Fibroblast of skin of right biceps (primary cell): ENCODE measurements around the gene CFAP46.
"Not testable (repeated sequence)": the region's sequence is repeated elsewhere in the genome, so short reads cannot be mapped to it uniquely, and the experiment has no call there.

Experiments
- DNase-seq: peaks from one replicate; pipeline ENCODE4 v3.0.0-alpha.2; 2013

CFAP46 gene

GRCh38 chr10:132785723-132786475, 156.5 kb downstream of the CFAP46 start, which contains the start of gene NKX6-2:
Gene NKX6-2, minus strand, starts transcription at chr10:132786147. Its CDS starts 199 bp downstream, at chr10:132785948.
- DNase-seq: no peak

- no peak for DNase-seq
These were observed 157.3 kb downstream of the CFAP46 start for GRCh38 chr10:132784866-132785722.

- DNase-seq: no peak
These were observed 158.2 kb downstream of the CFAP46 start for GRCh38 chr10:132783940-132784865.

GRCh38 chr10:132783165-132783939, 159.0 kb downstream of the CFAP46 start:
- DNase-seq: no peak

- DNase-seq: no peak
These were observed 160.8 kb downstream of the CFAP46 start for GRCh38 chr10:132781556-132781955.

- no peak for DNase-seq
These were observed 162.0 kb downstream of the CFAP46 start for GRCh38 chr10:132780356-132780755.

- DNase-seq: no peak
These were observed 162.6 kb downstream of the CFAP46 start for GRCh38 chr10:132779549-132780294.

GRCh38 chr10:132777441-132777840, 164.9 kb downstream of the CFAP46 start:
- DNase-seq: no peak

GRCh38 chr10:132776821-132777220, 165.5 kb downstream of the CFAP46 start:
- DNase-seq: no peak

- DNase-seq: no peak
These were observed 166.2 kb downstream of the CFAP46 start for GRCh38 chr10:132776186-132776585.

GRCh38 chr10:132774902-132775863, 167.2 kb downstream of the CFAP46 start:
- peak; percentile 92 for DNase-seq

GRCh38 chr10:132774181-132774901, 168.0 kb downstream of the CFAP46 start:
- peak; percentile 9 for DNase-seq

GRCh38 chr10:132772816-132773215, 169.6 kb downstream of the CFAP46 start:
- not testable (repeated sequence) for DNase-seq

- DNase-seq: no peak
These were observed 172.0 kb downstream of the CFAP46 start for GRCh38 chr10:132770061-132771021.

GRCh38 chr10:132768346-132769248, 173.8 kb downstream of the CFAP46 start:
- no peak for DNase-seq

GRCh38 chr10:132766291-132766690, 176.1 kb downstream of the CFAP46 start:
- no peak for DNase-seq

GRCh38 chr10:132765435-132765834, 176.9 kb downstream of the CFAP46 start:
- DNase-seq: no peak
